ENCODE measurements around the gene ACBD4.

Gene ACBD4

GRCh38 chr17:45114117-45114932, 21.2 kb upstream of the ACBD4 start:
- H3K27me3 ChIP-seq (replicated peaks; ENCODE audit: control insufficient read depth, insufficient read depth, low read length) = no peaks in the 10 kb centered on the region
- H3K4me3 ChIP-seq (replicated peaks; ENCODE audit: low read depth, low read length) = no peak overlapping the region
- H3K36me3 ChIP-seq (ENCODE audit: control insufficient read depth, insufficient read depth, low read length) = no peaks in the 10 kb centered on the region
- no peak for TF ChIP-seq CTCF (IDR thresholded peaks at IDR 0.05; ENCODE audit: insufficient read depth, low read length, poor library complexity, severe bottlenecking)
- DNase-seq (ENCODE audit: extremely low read depth, insufficient read length) = no peak

- TF ChIP-seq CTCF (IDR thresholded peaks at IDR 0.05; ENCODE audit: insufficient read depth, low read length, poor library complexity, severe bottlenecking) = no peak
- Histone ChIP-seq H3K4me3 (replicated peaks; ENCODE audit: low read depth, low read length) (no peak overlapping the region), H3K36me3 (ENCODE audit: control insufficient read depth, insufficient read depth, low read length) (no peaks in the 10 kb centered on the region), H3K27me3 (replicated peaks; ENCODE audit: control insufficient read depth, insufficient read depth, low read length) (no peaks in the 10 kb centered on the region)
- no peak for DNase-seq (ENCODE audit: extremely low read depth, insufficient read length)
These were observed 20.4 kb upstream of the ACBD4 start for GRCh38 chr17:45115015-45115625.

GRCh38 chr17:45115871-45116270, 19.6 kb upstream of the ACBD4 start:
- Histone ChIP-seq H3K27me3 (replicated peaks; ENCODE audit: control insufficient read depth, insufficient read depth, low read length) (no peaks in the 10 kb centered on the region), H3K4me3 (replicated peaks; ENCODE audit: low read depth, low read length) (no peak overlapping the region)
- DNase-seq (ENCODE audit: extremely low read depth, insufficient read length) = no peak

GRCh38 chr17:45116434-45117016, 19.0 kb upstream of the ACBD4 start:
- H3K36me3 ChIP-seq (ENCODE audit: control insufficient read depth, insufficient read depth, low read length) = no peaks in the 10 kb centered on the region
- no peak overlapping the region for H3K4me3 ChIP-seq (replicated peaks; ENCODE audit: low read depth, low read length)
- TF ChIP-seq CTCF (IDR thresholded peaks at IDR 0.05; ENCODE audit: insufficient read depth, low read length, poor library complexity, severe bottlenecking) = no peak
- no peak for DNase-seq (ENCODE audit: extremely low read depth, insufficient read length)
- no peaks in the 10 kb centered on the region for H3K27me3 ChIP-seq (replicated peaks; ENCODE audit: control insufficient read depth, insufficient read depth, low read length)

More at GRCh38 chr17:45115871-45116270, 19.6 kb upstream of the ACBD4 start:
- no peaks in the 10 kb centered on the region for H3K36me3 ChIP-seq (ENCODE audit: control insufficient read depth, insufficient read depth, low read length)
- no peak for TF ChIP-seq CTCF (IDR thresholded peaks at IDR 0.05; ENCODE audit: insufficient read depth, low read length, poor library complexity, severe bottlenecking)

- Histone ChIP-seq H3K27me3 (replicated peaks; ENCODE audit: control insufficient read depth, insufficient read depth, low read length) (no peaks in the 10 kb centered on the region), H3K4me3 (replicated peaks; ENCODE audit: low read depth, low read length) (no peak overlapping the region), H3K36me3 (ENCODE audit: control insufficient read depth, insufficient read depth, low read length) (no peaks in the 10 kb centered on the region)
- no peak for DNase-seq (ENCODE audit: extremely low read depth, insufficient read length)
- TF ChIP-seq CTCF (IDR thresholded peaks at IDR 0.05; ENCODE audit: insufficient read depth, low read length, poor library complexity, severe bottlenecking) = no peak
These were observed 18.2 kb upstream of the ACBD4 start for GRCh38 chr17:45117334-45117733.
